Measurements from ENCODE around the gene BAIAP2L2. TPM values are rescaled to one million over a fixed set of nuclear protein-coding genes. Genes with fewer than 3 reads are reported as not detected.

BAIAP2L2 gene
- total RNA-seq, 1 experiment from 2014 or later, result 2.3 TPM

DNA sequence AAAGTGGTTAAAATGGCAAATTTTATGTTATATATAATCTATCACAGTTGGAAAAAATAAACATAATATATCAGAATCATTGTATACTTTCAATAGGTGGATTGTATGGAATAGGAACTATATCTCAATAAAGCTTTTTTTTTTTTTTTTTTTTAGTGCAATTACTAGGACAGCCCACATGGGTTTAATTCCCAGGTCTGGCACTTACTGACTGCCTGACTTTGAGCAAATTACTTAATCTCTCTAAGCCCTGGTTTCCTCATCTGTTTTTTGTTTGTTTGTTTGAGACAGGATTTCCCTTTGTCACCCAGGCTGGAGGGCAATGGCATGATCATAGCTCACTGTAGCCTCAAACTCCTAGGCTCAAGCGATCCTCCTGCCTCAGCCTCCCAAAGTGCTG lies 26.1 kb upstream of the BAIAP2L2 start:
- no peak overlapping the region for H2BK20ac ChIP-seq (ENCODE audit: low read depth, low read length, poor library complexity, severe bottlenecking)
- H2BK120ac ChIP-seq (ENCODE audit: low read depth, low read length, poor library complexity, severe bottlenecking), result no peak overlapping the region
- no peaks in the 10 kb centered on the region for H3K79me1 ChIP-seq (ENCODE audit: insufficient read depth, low read depth, low read length, poor library complexity, severe bottlenecking)
- no peaks in the 10 kb centered on the region for H3K79me2 ChIP-seq (ENCODE audit: insufficient read depth, low read length)
- no peak overlapping the region for H4K91ac ChIP-seq (ENCODE audit: insufficient read length, low read depth, low read length)
- H3K23ac ChIP-seq (ENCODE audit: insufficient read length, low read depth, low read length), result no peak overlapping the region
- no peak overlapping the region for H2AFZ ChIP-seq (ENCODE audit: low read length)
- Mint-ChIP-seq H3K36me3 (ENCODE audit: insufficient read depth in 1 of 3, low read depth in 3 of 3) (peaks cover 0 to 42% (median 33%) of the 10 kb centered on the region in 3 experiments; a peak in 6 of 7 replicates), H3K27me3 (ENCODE audit: low read depth) (no peaks in the 10 kb centered on the region), H3K4me1 (peaks cover 0 to 3% of the 10 kb centered on the region in 2 experiments; a peak in 1 of 4 replicates), H3K9me3 (no peaks in the 10 kb centered on the region), H3K4me3 (no peak overlapping the region), H3K27ac (no peak overlapping the region)
- no peak overlapping the region for H3K18ac ChIP-seq (ENCODE audit: insufficient read length, low read depth, low read length)
- no peak overlapping the region for H3K4ac ChIP-seq (ENCODE audit: low read depth, low read length)
- no peak overlapping the region for H2AK5ac ChIP-seq (ENCODE audit: insufficient read length, low read length)
- H3K27ac ChIP-seq (ENCODE audit: insufficient read length, low read depth, low read length), result no peak overlapping the region
- no peaks in the 10 kb centered on the region for H3K4me1 ChIP-seq (ENCODE audit: insufficient read depth, low read length)
- H4K20me1 ChIP-seq (ENCODE audit: control insufficient read depth, insufficient read depth, insufficient read length), result no peaks in the 10 kb centered on the region
- TF ChIP-seq, protein P1, sequence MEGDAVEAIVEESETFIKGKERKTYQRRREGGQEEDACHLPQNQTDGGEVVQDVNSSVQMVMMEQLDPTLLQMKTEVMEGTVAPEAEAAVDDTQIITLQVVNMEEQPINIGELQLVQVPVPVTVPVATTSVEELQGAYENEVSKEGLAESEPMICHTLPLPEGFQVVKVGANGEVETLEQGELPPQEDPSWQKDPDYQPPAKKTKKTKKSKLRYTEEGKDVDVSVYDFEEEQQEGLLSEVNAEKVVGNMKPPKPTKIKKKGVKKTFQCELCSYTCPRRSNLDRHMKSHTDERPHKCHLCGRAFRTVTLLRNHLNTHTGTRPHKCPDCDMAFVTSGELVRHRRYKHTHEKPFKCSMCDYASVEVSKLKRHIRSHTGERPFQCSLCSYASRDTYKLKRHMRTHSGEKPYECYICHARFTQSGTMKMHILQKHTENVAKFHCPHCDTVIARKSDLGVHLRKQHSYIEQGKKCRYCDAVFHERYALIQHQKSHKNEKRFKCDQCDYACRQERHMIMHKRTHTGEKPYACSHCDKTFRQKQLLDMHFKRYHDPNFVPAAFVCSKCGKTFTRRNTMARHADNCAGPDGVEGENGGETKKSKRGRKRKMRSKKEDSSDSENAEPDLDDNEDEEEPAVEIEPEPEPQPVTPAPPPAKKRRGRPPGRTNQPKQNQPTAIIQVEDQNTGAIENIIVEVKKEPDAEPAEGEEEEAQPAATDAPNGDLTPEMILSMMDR (conservative IDR thresholded peaks at IDR 0.05), result no peak
- no peak overlapping the region for H2BK5ac ChIP-seq (ENCODE audit: insufficient read length, low read length)
- WGBS (ENCODE audit: extremely low coverage, insufficient read length, low lambda C conversion rate), result no CpG with 5 or more reads among the region's 1 CpG
- no peak overlapping the region for H4K8ac ChIP-seq (replicated peaks; ENCODE audit: insufficient read length, low read depth, low read length)
- no peak overlapping the region for H3K9ac ChIP-seq (ENCODE audit: extremely low read depth, insufficient read length, low read length)
- no peaks in the 10 kb centered on the region for H3K23me2 ChIP-seq (ENCODE audit: insufficient read length, low read depth, low read length, poor library complexity, severe bottlenecking)
- H2BK15ac ChIP-seq (ENCODE audit: low read depth, low read length), result no peak overlapping the region
- H3K9me3 ChIP-seq (ENCODE audit: control insufficient read depth, low read depth, low read length), result no peaks in the 10 kb centered on the region
- no peak for DNase-seq
- H3K4me2 ChIP-seq (ENCODE audit: insufficient read depth, insufficient read length, low read length), result no peak overlapping the region
- no peak overlapping the region for H3K14ac ChIP-seq (ENCODE audit: insufficient read depth, low read length)
- H3T11ph ChIP-seq (ENCODE audit: low read length), result no peak overlapping the region
- H2BK12ac ChIP-seq (ENCODE audit: insufficient read length, low read depth, low read length), result no peak overlapping the region
- H3K27me3 ChIP-seq (ENCODE audit: insufficient read depth, low read length), result no peaks in the 10 kb centered on the region
- no peak overlapping the region for H3K56ac ChIP-seq (ENCODE audit: insufficient read length, low read depth, low read length)
- no peak overlapping the region for H4K5ac ChIP-seq (ENCODE audit: insufficient read length, low read depth, low read length)

Measured in H9 (cell line).